Peyer's patch (tissue), 4 donors: ENCODE measurements around the gene ARG1.

Experiments used
- POLR2A ChIP-seq, 2 donors: fragments of 450-650 bp; IDR thresholded peaks; one replicate each; pipeline ENCODE4 v1.5.1; 2017; ENCODE audit warnings: antibody characterized with exemption in 2 of 2, mild to moderate bottlenecking in 2 of 2, moderate library complexity in 2 of 2
- TF ChIP-seq, protein P1 (sequence below), 6 experiments: fragments of 450-650 bp in 4 of 6; fragments of 200-600 bp in 2 of 6; sonication (generic) in 1 of 6; IDR thresholded peaks; one replicate each; pipeline ENCODE4 v1.5.1; 2017 to 2019; ENCODE audit warnings: antibody characterized with exemption in 6 of 6, mild to moderate bottlenecking in 3 of 6, moderate library complexity in 1 of 6

DNA sequence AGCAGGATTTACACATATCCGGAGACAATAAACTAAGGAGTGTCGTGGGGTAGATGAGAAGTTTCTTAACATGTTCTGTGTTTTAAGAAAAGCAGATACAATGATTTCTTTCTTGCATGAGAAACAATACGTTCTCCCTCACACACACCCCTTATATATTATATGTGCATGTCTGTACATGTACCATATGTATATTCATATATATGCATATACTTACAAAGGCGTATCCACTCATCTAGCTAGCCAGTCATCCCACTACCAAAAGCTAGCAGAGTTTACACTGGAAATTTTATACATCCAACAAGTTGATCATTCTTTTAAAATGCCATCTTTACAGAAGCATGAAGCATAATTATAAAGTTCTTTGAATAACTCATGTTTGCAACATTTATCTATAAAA is 14.9 kb downstream of the ARG1 start:
- TF ChIP-seq, protein P1, sequence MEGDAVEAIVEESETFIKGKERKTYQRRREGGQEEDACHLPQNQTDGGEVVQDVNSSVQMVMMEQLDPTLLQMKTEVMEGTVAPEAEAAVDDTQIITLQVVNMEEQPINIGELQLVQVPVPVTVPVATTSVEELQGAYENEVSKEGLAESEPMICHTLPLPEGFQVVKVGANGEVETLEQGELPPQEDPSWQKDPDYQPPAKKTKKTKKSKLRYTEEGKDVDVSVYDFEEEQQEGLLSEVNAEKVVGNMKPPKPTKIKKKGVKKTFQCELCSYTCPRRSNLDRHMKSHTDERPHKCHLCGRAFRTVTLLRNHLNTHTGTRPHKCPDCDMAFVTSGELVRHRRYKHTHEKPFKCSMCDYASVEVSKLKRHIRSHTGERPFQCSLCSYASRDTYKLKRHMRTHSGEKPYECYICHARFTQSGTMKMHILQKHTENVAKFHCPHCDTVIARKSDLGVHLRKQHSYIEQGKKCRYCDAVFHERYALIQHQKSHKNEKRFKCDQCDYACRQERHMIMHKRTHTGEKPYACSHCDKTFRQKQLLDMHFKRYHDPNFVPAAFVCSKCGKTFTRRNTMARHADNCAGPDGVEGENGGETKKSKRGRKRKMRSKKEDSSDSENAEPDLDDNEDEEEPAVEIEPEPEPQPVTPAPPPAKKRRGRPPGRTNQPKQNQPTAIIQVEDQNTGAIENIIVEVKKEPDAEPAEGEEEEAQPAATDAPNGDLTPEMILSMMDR (IDR thresholded peaks at IDR 0.05), result no peak
- TF ChIP-seq POLR2A (IDR thresholded peaks at IDR 0.05), result no peak
